ENCODE results near the gene TGDS.
"Not testable (repeated sequence)": the region's sequence is repeated elsewhere in the genome, so short reads cannot be mapped to it uniquely, and the experiment has no call there.

TGDS gene

DNA sequence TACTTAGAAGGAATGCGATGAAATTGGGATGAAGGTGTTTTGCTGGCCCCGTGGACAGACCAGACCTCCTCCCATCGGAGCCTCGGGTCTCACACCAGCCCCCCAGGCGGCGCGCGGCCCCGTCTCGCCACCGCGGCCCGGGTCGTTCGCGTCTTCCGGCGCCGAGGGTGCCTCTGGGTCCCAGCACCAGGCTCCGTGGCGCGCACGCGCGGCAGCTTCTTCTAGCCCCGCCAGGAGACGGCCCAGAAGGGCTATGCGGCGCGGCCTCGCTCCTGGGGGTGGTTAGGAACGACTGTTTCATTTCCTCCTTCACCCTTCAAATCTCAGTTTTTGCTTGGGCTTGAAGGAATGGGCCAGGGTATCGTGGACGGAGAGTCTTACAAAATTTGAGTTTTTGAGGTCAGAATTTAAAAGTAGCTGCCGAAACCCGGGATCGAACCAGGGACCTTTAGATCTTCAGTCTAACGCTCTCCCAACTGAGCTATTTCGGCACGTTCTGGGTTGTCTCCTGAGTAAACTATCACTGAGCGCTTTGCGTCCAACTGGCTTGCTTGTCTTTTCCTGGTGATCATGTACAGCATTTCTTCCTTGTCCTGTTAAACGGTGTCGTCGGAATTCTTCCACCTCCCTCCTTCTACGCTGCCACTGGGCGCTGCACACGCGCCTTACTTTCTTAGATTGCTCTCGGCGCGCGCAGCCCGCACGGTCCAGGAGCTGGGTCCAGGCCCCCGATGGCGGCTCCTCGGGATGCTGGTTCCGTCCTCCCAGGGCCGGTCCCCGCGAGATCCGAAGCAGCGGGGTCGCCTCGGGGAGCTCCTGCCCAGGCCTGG is 46.5 kb downstream of the TGDS start:
- DNase-seq: peak; percentile 93 to 96

DNA sequence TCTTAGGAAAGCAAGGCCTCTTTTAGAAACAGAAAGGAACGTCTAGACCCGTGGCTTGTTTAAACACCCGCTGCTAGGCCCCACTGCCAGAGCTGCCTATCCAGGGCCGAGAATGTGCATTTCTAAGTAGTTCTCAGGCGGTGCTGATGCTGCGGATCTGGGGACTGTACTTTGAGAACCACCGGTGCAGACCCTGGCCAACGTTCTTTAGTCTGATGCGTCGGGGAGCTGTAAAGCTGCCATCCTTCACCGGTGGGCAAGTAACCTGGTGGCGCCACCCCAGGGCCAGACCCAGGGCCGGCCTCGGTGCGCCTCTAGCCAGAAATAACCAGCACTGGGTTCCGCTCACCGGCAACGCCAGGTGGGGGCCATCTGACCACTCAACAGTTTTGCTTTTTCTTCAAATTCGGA is 47.1 kb downstream of the TGDS start:
- DNase-seq: peak in 1 of 2 donors; percentile 63

DNA sequence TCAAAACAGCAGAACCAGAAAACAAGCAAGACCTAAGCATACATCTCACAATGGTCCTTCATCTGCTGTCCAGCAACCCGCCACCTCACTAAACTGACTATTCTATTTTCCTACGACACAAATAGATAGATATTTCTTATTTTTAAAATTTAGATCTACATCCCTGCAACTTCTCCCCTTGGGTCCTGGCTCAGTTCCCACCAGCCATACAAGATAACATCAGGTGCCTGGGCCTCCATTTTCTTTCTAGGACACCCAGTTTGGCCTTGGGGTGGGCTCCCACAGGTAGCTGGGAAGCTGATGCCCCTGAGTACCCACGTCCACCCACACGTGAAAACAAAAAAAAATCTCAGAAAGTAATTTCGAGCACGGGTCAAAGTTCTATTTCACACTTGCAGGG is 47.6 kb downstream of the TGDS start:
- DNase-seq: no peak

DNA sequence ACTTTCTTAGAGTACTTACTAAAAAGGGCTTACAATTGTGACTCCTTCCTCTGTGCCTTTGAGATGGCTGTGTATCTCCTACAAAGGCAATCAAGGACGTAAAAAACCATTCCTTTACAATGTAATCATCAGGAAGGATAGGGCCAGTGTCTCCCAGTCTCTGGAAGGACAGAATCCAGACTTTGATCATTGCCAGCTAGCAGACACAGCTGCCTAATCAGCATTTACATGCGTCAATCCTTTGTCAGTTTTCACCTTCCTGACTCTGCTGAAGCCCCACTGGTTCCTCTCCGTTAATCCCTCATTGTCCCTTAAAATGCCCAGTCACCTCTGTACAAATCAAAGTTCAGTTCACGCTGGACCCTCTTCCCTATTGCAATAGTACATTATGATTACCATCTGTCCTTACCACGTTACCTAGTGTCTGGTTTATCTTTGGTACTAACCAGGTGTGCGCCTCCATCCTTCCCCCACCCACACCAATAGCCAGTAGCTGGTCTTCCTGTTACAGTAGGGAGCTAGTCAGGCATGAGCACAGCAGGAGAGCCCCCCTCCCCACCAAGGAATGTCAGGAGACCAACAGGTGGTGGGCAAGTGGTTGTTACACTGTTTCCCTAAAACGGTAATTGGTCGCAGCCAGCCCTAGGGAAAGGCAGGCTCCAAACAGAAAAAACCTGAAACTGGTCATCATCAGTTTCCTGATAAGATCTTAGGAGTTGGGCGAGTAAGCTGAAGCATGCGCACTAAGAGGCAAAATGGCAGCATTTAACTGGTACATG is 49.7 kb downstream of the TGDS start:
- no peak for DNase-seq

DNA sequence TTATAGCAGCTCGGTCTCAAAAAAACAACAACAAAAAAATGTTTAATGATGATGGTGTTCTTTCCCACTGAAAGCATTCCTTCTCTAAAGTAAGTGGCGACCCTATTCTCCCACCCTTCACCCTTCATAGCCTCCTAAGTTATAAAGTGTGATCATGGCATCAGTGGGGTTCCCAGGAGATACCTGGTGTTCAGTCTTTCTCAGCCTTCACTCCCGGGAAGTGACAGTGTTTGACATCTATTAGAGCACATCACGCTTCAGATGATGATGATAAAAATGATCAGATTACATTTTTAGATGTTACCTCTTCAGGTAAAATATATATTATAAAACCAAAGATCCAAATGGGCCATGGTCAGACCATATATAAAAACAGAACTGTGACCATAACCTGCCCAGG is 51.0 kb downstream of the TGDS start:
- no peak for DNase-seq

DNA sequence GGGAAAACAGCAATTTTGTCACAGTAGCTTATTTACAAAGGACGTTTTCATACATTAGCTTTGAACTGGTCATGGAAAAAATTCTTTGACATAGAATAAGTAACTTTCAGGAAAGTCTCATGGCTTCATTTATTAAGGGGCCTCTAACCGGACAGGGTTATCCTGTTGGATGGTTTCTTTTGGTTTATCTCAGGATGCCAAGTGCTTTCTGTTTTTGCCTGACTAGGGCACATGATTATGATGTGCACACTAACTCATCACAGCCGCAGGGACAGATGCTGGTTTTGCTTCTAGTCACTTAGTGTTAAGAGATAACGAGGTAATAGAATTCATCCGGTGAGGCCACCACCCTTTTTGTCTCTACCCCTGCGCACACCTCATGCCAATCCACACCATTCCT is 53.0 kb downstream of the TGDS start:
- DNase-seq: no peak

DNA sequence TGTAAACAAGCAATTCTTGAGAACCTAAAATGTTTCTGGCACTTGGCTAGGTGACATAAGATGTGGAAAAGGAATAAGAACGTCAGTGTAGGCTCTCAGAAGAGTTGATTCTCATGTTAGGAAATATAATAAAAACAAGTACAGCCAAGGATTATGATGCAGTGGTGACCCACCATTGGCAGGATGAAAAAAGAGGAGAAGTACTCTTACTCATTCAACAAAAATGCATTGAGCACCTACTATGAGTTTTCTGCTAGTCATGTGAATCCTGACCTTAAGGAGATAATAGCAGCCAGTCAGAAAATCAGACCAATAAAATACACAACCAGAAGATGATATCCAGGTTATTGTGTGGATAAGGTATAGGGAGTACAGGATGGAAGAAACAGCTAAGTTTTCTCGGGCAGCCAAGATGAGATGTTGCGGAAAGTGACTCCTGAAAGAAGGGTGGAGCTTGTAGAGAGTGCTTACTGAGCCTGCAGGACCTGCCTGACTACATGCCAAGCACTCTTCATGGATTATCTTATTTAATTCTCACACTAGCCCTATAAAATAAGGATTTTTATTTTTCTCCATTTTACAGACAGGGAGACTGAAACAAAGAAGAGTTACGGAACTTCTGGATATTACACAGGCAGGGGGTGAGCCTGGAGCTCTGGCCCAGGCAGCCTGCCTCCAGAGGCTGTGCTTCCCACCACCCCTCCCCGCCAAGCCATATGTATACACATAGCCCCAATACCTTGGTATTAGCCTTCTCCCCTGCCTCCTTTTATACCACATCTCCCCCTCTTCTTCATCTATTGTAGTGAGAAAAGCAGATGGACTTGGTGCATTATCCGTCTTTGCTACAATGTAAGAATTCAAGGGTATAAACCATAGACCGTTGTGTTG is 58.0 kb downstream of the TGDS start:
- DNase-seq: no peak

DNA sequence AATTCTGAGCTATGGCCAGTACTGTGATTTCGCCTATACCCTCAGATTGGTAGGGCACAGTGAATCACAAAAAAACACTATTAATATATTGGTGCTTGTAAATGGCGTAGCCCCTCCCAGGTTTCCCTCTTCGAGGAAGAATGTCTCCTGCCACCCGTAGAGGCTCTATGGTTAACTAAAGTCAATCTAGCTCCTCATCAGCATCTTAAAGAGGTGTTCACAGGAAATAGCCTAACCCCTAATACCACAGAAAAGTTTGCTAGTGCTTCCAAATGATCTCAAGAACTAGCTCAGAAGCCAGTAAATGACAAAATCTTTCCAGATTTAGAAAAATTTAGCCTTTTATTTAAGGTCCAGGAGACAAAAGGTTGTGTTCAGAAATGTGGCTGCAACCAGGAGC is 60.2 kb downstream of the TGDS start:
- DNase-seq: no peak

DNA sequence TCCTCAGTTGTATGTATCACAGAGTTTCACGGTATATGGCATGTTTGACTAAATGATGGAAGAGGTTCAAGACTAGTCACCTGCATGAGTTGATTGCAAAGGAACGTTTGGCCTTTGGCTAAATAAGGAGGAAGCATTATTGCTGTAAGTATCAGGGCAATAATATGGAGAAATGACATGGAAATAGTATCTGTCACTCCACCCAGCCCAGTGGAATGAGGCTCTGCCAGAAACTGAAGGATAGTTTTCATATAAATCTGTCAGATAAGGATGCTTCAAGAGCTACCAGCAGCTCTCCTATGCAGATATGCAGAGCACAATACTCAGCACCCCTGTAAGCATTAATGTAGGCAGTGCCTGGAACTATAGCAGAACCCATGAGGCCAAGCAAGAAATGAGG is 60.7 kb downstream of the TGDS start:
- no peak for DNase-seq

DNA sequence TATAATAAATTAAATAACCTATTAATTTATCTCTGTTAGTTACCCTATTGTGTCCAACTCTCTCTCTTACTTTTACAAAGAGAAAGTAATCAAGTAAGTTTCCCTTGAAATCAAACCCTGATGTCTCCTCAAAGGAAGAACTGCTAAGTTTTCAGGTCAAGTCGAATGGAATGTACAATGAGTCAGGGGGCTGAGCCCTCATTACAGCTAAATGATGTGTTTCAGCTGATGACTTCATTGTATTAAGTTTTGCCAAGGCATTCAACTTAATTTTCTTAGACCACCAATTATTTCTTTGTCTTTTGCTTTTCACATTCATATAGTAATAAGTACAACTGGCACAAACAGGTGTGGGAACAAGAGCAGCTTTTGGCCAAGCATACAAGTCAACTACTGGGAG is 61.8 kb downstream of the TGDS start:
- DNase-seq: no peak

DNA sequence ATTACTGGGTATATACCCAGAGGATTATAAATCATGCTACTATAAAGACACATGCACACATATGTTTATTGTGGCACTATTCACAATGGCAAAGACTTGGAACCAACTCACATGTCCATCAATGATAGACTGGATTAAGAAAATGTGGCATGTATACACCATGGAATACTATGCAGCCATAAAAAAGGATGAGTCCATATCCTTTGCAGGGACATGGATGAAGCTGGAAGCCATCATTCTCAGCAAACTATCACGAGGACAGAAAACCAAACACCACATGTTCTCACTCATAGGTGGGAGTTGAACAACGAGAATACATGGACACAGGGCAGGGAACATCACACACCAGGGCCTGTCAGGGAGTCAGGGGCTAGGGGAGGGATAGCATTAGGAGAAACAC is 63.7 kb downstream of the TGDS start:
- DNase-seq: not testable (repeated sequence)

DNA sequence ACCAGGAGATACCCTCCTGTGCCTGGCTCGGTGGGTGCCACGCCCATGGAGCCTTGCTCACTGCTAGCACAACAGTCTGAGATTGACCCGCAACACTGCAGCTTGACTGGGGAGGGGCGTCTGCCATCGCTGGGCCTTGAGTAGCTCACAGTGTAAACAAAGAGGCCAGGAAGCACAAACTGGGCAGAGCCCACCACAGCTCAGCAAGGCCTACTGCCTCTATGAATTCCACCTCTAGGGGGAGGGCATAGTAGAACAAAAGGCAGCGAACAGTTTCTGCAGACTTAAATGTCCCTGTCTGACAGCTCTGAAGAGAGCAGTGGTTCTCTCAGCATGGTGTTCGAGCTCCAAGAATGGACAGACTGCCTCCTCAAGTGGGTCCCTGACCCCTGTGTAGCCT is 69.0 kb downstream of the TGDS start:
- not testable (repeated sequence) for DNase-seq

DNA sequence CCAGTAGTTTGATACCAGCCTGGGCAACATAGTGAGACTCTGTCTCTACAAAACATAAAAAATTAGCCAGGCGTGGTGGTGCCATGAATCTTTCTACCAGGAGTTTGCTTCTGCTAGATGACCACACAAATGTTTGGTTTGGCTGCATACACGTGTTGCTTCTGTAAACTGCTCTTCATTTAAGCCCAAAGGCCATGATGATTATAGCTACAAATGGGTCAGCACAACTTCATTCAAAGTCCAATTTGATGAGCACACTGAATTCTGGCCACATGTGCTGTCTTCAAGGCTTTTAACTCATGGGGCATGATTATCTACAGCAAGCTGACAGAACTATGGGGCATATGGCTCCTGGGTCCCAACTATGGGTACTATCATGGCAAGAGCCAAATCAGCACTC is 70.2 kb downstream of the TGDS start:
- no peak for DNase-seq

DNA sequence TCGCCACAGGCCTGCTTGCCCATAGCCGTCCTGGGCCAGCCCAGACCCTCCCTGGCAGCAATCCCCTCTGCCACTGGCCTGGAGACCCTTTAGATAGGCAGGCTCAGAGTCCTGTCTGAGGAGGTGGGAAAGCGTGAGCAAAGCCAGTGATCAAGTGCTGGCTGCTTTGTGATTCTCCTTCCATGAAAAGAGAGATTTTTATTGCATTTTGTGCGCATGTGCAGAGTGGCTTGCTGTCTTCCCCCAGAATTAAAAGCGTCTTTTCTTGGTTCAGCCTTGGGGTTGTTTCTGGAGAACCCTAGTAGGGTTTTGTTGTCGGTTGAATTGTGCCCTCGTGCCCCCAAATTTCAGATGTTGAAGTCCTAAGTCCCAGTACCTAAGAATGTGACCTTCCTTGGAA is 71.5 kb downstream of the TGDS start:
- DNase-seq: no peak
